ENCODE measurements around the gene MKNK2. TPM values are rescaled to one million over a fixed set of nuclear protein-coding genes. Genes with fewer than 3 reads are reported as not detected.

Gene MKNK2
- total RNA-seq, 1 experiment from 2014 or later, result 240 TPM

DNA sequence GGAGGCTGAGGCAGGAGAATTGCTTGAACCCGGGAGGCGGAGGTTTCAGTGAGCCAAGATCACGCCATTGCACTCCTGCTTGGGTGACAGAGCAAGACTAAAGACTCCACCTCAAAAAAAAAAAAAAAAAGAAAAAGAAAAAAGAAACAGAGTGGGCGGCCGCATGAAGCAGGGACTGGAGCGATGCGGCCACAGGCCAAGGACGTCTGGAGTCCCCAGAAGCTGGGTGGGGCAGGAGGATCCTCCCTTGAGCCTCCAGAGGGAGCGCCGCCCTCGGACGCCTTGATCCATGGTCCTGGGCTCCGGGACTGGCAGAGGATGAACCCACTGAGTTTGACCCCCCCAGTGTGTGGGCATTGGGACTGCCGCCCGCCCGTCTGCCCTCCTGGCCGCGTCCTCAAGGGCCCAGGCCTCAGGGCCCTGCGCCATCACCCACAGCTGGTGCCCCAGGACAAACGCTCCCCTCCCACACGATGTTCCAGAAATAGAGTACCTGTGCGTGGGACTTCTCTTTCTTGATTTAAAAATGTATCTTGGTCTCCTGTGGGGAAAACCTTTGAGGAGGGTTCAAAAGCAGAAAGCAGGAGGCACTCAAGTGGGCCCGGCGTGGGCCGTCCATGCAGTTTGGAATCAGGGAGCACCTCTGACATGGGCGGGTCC is 51.1 kb downstream of the MKNK2 start:
- in situ Hi-C loops (cut with HindIII; ENCODE audit: low pct_unique_long_range_greater_than_20kb, low sequenced_read_pairs), result no loop called here
- TF ChIP-seq CTCF (IDR thresholded peaks at IDR 0.05) (no peak), POLR2AphosphoS5 (IDR thresholded peaks at IDR 0.05; ENCODE audit: low read depth, low read length) (no peak), TCF7L2 (IDR thresholded peaks at IDR 0.05; ENCODE audit: low read depth, low read length) (no peak), SIN3A (IDR thresholded peaks at IDR 0.05; ENCODE audit: borderline replicate concordance, insufficient read depth, low read depth, low read length) (no peak)
- TF ChIP-seq, protein P1, sequence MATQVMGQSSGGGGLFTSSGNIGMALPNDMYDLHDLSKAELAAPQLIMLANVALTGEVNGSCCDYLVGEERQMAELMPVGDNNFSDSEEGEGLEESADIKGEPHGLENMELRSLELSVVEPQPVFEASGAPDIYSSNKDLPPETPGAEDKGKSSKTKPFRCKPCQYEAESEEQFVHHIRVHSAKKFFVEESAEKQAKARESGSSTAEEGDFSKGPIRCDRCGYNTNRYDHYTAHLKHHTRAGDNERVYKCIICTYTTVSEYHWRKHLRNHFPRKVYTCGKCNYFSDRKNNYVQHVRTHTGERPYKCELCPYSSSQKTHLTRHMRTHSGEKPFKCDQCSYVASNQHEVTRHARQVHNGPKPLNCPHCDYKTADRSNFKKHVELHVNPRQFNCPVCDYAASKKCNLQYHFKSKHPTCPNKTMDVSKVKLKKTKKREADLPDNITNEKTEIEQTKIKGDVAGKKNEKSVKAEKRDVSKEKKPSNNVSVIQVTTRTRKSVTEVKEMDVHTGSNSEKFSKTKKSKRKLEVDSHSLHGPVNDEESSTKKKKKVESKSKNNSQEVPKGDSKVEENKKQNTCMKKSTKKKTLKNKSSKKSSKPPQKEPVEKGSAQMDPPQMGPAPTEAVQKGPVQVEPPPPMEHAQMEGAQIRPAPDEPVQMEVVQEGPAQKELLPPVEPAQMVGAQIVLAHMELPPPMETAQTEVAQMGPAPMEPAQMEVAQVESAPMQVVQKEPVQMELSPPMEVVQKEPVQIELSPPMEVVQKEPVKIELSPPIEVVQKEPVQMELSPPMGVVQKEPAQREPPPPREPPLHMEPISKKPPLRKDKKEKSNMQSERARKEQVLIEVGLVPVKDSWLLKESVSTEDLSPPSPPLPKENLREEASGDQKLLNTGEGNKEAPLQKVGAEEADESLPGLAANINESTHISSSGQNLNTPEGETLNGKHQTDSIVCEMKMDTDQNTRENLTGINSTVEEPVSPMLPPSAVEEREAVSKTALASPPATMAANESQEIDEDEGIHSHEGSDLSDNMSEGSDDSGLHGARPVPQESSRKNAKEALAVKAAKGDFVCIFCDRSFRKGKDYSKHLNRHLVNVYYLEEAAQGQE (IDR thresholded peaks at IDR 0.05; ENCODE audit: insufficient read depth in 1 of 2, low read depth in 2 of 2, low read length in 1 of 2), result no peak
- Histone ChIP-seq H3K9me3 (ENCODE audit: control insufficient read depth, insufficient read depth, low read depth, low read length) (no peaks in the 10 kb centered on the region), H3K27me3 (ENCODE audit: control insufficient read depth, insufficient read depth, low read length) (no peaks in the 10 kb centered on the region), H3K4me3 (ENCODE audit: low read depth in 2 of 2, low read length in 2 of 2) (no peak overlapping the region), H3K27ac (ENCODE audit: low read length) (no peak overlapping the region), H3K36me3 (ENCODE audit: control insufficient read depth, insufficient read depth, low read length) (no peaks in the 10 kb centered on the region), H3K4me1 (ENCODE audit: control insufficient read depth, insufficient read depth, low read length) (no peaks in the 10 kb centered on the region)
- ATAC-seq (no peak), DNase-seq (ENCODE audit: low read depth, low spot score) (no peak)
- ChIA-PET POLR2A (no interaction called here), CTCF (no interaction called here)
- BruUV-seq (replicated peaks), result no TSS peak
- intact Hi-C loops (cut with micrococcal nuclease; ENCODE audit: unreplicated experiment), result no loop called here

- no peaks in the 10 kb centered on the region for H3K27me3 ChIP-seq (ENCODE audit: control insufficient read depth, insufficient read depth, low read length)
- H3K4me1 ChIP-seq (ENCODE audit: control insufficient read depth, insufficient read depth, low read length), result no peaks in the 10 kb centered on the region
- no peaks in the 10 kb centered on the region for H3K36me3 ChIP-seq (ENCODE audit: control insufficient read depth, insufficient read depth, low read length)
- ChIA-PET CTCF (no interaction called here), POLR2A (no interaction called here)
- intact Hi-C loops (cut with micrococcal nuclease; ENCODE audit: unreplicated experiment), result no loop called here
- TF ChIP-seq SIN3A (IDR thresholded peaks at IDR 0.05; ENCODE audit: borderline replicate concordance, insufficient read depth, low read depth, low read length), result no peak
- no peak for TF ChIP-seq POLR2AphosphoS5 (IDR thresholded peaks at IDR 0.05; ENCODE audit: low read depth, low read length)
- TF ChIP-seq TCF7L2 (IDR thresholded peaks at IDR 0.05; ENCODE audit: low read depth, low read length), result no peak
- no peak for TF ChIP-seq CTCF (IDR thresholded peaks at IDR 0.05)
- TF ChIP-seq, protein P1 (IDR thresholded peaks at IDR 0.05; ENCODE audit: insufficient read depth in 1 of 2, low read depth in 2 of 2, low read length in 1 of 2), result no peak
- ATAC-seq, result no peak
- H3K9me3 ChIP-seq (ENCODE audit: control insufficient read depth, insufficient read depth, low read depth, low read length), result no peaks in the 10 kb centered on the region
- no peak overlapping the region for H3K27ac ChIP-seq (ENCODE audit: low read length)
- in situ Hi-C loops (cut with HindIII; ENCODE audit: low pct_unique_long_range_greater_than_20kb, low sequenced_read_pairs), result no loop called here
- BruUV-seq (replicated peaks), result no TSS peak
- DNase-seq (ENCODE audit: low read depth, low spot score), result no peak
- no peak overlapping the region for H3K4me3 ChIP-seq (ENCODE audit: low read depth in 2 of 2, low read length in 2 of 2)
Observed at GRCh38 chr19:1998712-1999708, 52.0 kb downstream of the MKNK2 start.

All from Panc1 (cell line).